ENCODE measurements around the gene CSRNP2. TPM values are rescaled to one million over a fixed set of nuclear protein-coding genes. Genes with fewer than 3 reads are reported as not detected.

Gene CSRNP2
- total and polyA plus RNA-seq, 2 of the 13 experiments (the other 11 are each of a cell fraction or from before 2014, with no cell fraction given), result 4.8 to 7.3 TPM

DNA sequence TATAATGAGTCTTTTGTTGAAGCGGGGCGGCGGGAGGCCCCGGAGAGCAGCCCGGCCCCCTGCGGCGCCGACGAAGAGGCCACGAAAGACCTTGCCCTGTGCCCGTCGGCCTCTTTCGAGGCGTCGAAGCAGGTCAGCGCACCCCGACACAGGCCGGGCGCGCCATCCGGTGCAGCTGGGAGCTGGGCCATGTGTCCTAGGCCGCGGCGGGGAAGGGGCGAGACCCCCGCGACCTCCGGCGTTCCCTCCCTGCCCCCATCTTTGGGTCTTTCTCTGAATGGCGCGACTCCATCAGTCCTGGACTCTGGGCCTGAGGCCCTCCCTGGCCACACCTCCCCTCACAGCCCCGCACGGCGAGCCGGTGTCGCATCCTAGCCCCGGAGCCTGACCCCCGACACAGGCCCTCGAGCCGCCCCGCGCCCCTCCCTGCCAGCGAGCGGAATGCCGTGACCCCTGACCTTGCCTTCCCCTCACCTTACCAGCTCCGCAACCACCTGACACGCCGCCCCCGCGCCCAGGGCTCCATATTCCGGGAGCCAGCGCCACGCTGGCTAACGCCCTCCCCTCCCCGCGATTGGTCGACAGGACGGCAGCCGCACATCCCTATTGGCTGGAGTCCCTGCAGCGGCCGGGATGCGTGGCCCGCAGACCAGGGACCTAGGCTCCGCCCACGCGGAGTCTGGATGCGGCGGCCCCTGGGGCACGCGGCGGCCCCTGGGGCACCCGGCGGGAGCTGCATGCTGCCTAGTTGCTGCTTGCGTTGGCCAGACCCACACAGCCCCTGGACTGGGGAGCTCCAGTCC lies 57.4 kb downstream of the CSRNP2 start, which contains the start of gene SLC11A2 (continued):
- TF ChIP-seq ZNF292 (CRISPR knock-in tag; IDR thresholded peaks at IDR 0.05; ENCODE audit: borderline replicate concordance, low read depth) (peak; percentile 43; the same call in 1 of the 2 replicates), REST (IDR thresholded peaks at IDR 0.05; ENCODE audit: borderline replicate concordance in 1 of 2, low read depth in 1 of 2, low read length in 2 of 2) (no peak), JDP2 (CRISPR knock-in tag; IDR thresholded peaks at IDR 0.05; ENCODE audit: borderline replicate concordance) (no peak), FOXJ3 (CRISPR knock-in tag; IDR thresholded peaks at IDR 0.05; ENCODE audit: borderline replicate concordance) (peak; percentile 58), CERS6 (CRISPR knock-in tag; IDR thresholded peaks at IDR 0.05) (no peak), MAF1 (CRISPR knock-in tag; IDR thresholded peaks at IDR 0.05; ENCODE audit: borderline replicate concordance) (peak; percentile 43; the same call in 1 of the 2 replicates), THAP8 (CRISPR knock-in tag; IDR thresholded peaks at IDR 0.05; ENCODE audit: borderline replicate concordance) (peak; percentile 97), DNMT1 (CRISPR knock-in tag; IDR thresholded peaks at IDR 0.05) (0 out of 2 replicates have a peak, but pooled peaks have one; percentile 74), ZNF740 (CRISPR knock-in tag; IDR thresholded peaks at IDR 0.05) (no peak), MLXIP (CRISPR knock-in tag; IDR thresholded peaks at IDR 0.05; ENCODE audit: borderline replicate concordance) (peak; percentile 80; the same call in 1 of the 2 replicates), GATAD2A (CRISPR knock-in tag; IDR thresholded peaks at IDR 0.05) (no peak), ZNF720 (CRISPR knock-in tag; IDR thresholded peaks at IDR 0.05) (no peak), KDM2A (CRISPR knock-in tag; IDR thresholded peaks at IDR 0.05; ENCODE audit: borderline replicate concordance, low read depth) (peak; percentile 77), ZNF432 (CRISPR knock-in tag; IDR thresholded peaks at IDR 0.05; ENCODE audit: borderline replicate concordance) (no peak), ZNF33B (CRISPR knock-in tag; IDR thresholded peaks at IDR 0.05) (no peak)
- TF ChIP-seq, protein P1, sequence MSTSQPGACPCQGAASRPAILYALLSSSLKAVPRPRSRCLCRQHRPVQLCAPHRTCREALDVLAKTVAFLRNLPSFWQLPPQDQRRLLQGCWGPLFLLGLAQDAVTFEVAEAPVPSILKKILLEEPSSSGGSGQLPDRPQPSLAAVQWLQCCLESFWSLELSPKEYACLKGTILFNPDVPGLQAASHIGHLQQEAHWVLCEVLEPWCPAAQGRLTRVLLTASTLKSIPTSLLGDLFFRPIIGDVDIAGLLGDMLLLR (CRISPR knock-in tag; IDR thresholded peaks at IDR 0.05), result peak; percentile 75
- TF ChIP-seq, protein P2, sequence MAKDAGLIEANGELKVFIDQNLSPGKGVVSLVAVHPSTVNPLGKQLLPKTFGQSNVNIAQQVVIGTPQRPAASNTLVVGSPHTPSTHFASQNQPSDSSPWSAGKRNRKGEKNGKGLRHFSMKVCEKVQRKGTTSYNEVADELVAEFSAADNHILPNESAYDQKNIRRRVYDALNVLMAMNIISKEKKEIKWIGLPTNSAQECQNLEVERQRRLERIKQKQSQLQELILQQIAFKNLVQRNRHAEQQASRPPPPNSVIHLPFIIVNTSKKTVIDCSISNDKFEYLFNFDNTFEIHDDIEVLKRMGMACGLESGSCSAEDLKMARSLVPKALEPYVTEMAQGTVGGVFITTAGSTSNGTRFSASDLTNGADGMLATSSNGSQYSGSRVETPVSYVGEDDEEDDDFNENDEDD (CRISPR knock-in tag; IDR thresholded peaks at IDR 0.05; ENCODE audit: borderline replicate concordance), result peak; percentile 87

All from HepG2 (cell line).